ENCODE measurements around the gene GTPBP10.

- TF ChIP-seq CTCF (IDR thresholded peaks at IDR 0.05) (no peak), POLR2AphosphoS5 (IDR thresholded peaks at IDR 0.05; ENCODE audit: insufficient read depth in 1 of 2, low read depth in 1 of 2) (no peak)
Measured at GRCh38 chr7:90383422-90383821, 36.9 kb downstream of the GTPBP10 start.

Data from vagina (tissue), 2 donors.